H1 (cell line): Measurements from ENCODE around the gene GPM6B. TPM values are rescaled to one million over a fixed set of nuclear protein-coding genes. Genes with fewer than 3 reads are reported as not detected.

ENCODE experiments used
- CTCF ChIA-PET: fragments of 300-600 bp; sonication (Branson Sonifier 250); formaldehyde crosslinking; loops from one replicate; lab custom pipeline; 2021; ENCODE audit not compliant: partially characterized antibody; lab: Charles Lee
- POLR2A ChIA-PET: fragments of 300-600 bp; sonication (Branson Sonifier 250); formaldehyde crosslinking; loops from one replicate; lab custom pipeline; 2021; ENCODE audit warnings: inconsistent platforms; ENCODE audit not compliant: partially characterized antibody; lab: Charles Lee
- DNase-seq, 2 experiments: peaks; one replicate each; pipeline versions ENCODE4 v3.0.0 to v3.0.0-alpha.2; 2010 to 2022; ENCODE audit warnings: low spot score in 2 of 2, low read depth in 1 of 2, mixed read lengths in 1 of 2
- FAIRE-seq: peaks from 2 replicates; lab custom pipeline; 2011; peaks lifted over from hg19 to GRCh38; lab: Jason Lieb, UNC
- H2AFZ ChIP-seq: 2 replicates; pipeline ENCODE4 v1.8.1; 2012; ENCODE audit warnings: low read length, inconsistent platforms
- H2AK5ac ChIP-seq: 2 replicates; pipeline ENCODE4 v1.6.1; 2013; ENCODE audit warnings: low read depth, low read length
- H2BK120ac ChIP-seq: replicated peaks from 2 replicates; pipeline ENCODE3; 2013; ENCODE audit warnings: low read depth, low read length, inconsistent platforms
- H2BK12ac ChIP-seq: 2 replicates; pipeline ENCODE4 v1.6.1; 2013; ENCODE audit warnings: low read depth, low read length
- H2BK15ac ChIP-seq: 2 replicates; pipeline ENCODE4 v1.6.1; 2013; ENCODE audit warnings: low read length
- H2BK20ac ChIP-seq: 2 replicates; pipeline ENCODE4 v1.6.1; 2013; ENCODE audit warnings: low read length
- H2BK5ac ChIP-seq: 2 replicates; pipeline ENCODE4 v1.6.1; 2013; ENCODE audit warnings: low read depth, low read length
- H3K14ac ChIP-seq: 2 replicates; pipeline ENCODE4 v1.6.1; 2013; ENCODE audit warnings: inconsistent platforms; ENCODE audit not compliant: insufficient read length
- H3K18ac ChIP-seq: 2 replicates; pipeline ENCODE4 v1.6.1; 2013; ENCODE audit warnings: low read length; ENCODE audit errors: extremely low read depth
- H3K23ac ChIP-seq: 2 replicates; pipeline ENCODE4 v1.6.1; 2013; ENCODE audit warnings: inconsistent platforms; ENCODE audit not compliant: insufficient read length
- H3K23me2 ChIP-seq: 2 replicates; pipeline ENCODE4 v1.6.1; 2013; ENCODE audit warnings: low read depth, low read length
- H3K27ac ChIP-seq: 2 replicates; pipeline ENCODE4 v1.6.1; 2011; ENCODE audit warnings: low read depth, low read length, inconsistent platforms
- H3K27me3 ChIP-seq, 4 experiments: replicated peaks in 1 of 4; 1 replicate in 1 of 4; 2 replicates in 3 of 4; pipeline versions ENCODE4 v1.6.1 to v1.8.1; 2011 to 2013; ENCODE audit warnings: low read length in 3 of 4, mild to moderate bottlenecking in 3 of 4, inconsistent platforms in 2 of 4, mixed read lengths in 2 of 4, moderate library complexity in 1 of 4; ENCODE audit not compliant: control insufficient read depth in 3 of 4, insufficient read depth in 3 of 4; ENCODE audit errors: extremely low read depth in 1 of 4
- H3K36me3 ChIP-seq, 4 experiments: 2 replicates each; pipeline versions ENCODE4 v1.6.1 to v1.8.1; 2011 to 2013; ENCODE audit warnings: mild to moderate bottlenecking in 4 of 4, low read length in 3 of 4, moderate library complexity in 2 of 4, control low read depth in 1 of 4, inconsistent platforms in 1 of 4; ENCODE audit not compliant: insufficient read depth in 4 of 4, control insufficient read depth in 2 of 4
- H3K4ac ChIP-seq: replicated peaks from 2 replicates; pipeline ENCODE3; 2013; ENCODE audit warnings: low read length, low read depth, mixed read lengths, inconsistent platforms; ENCODE audit not compliant: insufficient read length
- H3K4me1 ChIP-seq, 4 experiments: replicated peaks in 1 of 4; 1 replicate in 1 of 4; 2 replicates in 3 of 4; pipeline versions ENCODE4 v1.6.1 to v1.8.1; 2011 to 2013; ENCODE audit warnings: low read length in 3 of 4, inconsistent platforms in 2 of 4, mixed read lengths in 1 of 4; ENCODE audit not compliant: insufficient read depth in 4 of 4, control insufficient read depth in 3 of 4
- H3K4me2 ChIP-seq, 2 experiments: 2 replicates each; pipeline versions ENCODE4 v1.6.1 to v1.8.1; 2011 to 2013; ENCODE audit warnings: low read depth in 2 of 2, low read length in 2 of 2, control low read depth in 1 of 2, inconsistent platforms in 1 of 2, mild to moderate bottlenecking in 1 of 2; ENCODE audit not compliant: insufficient read depth in 1 of 2
- H3K4me3 ChIP-seq, 4 experiments: fragments of 200-600, 300-600 bp in 1 of 4; sonication (generic), shearing (Covaris generic), sonication (Bioruptor Twin) in 1 of 4; 2 replicates each; pipeline versions ENCODE4 v1.5.1 to v1.8.1; 2011 to 2016; ENCODE audit warnings: low read length in 4 of 4, low read depth in 3 of 4, control low read depth in 2 of 4, inconsistent platforms in 2 of 4, mild to moderate bottlenecking in 2 of 4, mixed read lengths in 1 of 4, moderate library complexity in 1 of 4; ENCODE audit not compliant: insufficient read depth in 2 of 4; ENCODE audit errors: extremely low read depth in 1 of 4
- H3K56ac ChIP-seq: replicated peaks from 2 replicates; pipeline ENCODE3; 2013; ENCODE audit warnings: low read depth, mild to moderate bottlenecking, mixed read lengths, low read length, inconsistent platforms; ENCODE audit not compliant: insufficient read length
- H3K79me1 ChIP-seq: 2 replicates; pipeline ENCODE4 v1.6.1; 2013; ENCODE audit warnings: low read depth, low read length, control low read depth
- H3K79me2 ChIP-seq, 2 experiments: 2 replicates each; pipeline versions ENCODE4 v1.6.1 to v1.8.1; 2012 to 2013; ENCODE audit warnings: low read length in 2 of 2, mild to moderate bottlenecking in 2 of 2, inconsistent platforms in 1 of 2; ENCODE audit not compliant: insufficient read depth in 2 of 2, control insufficient read depth in 1 of 2
- H3K9ac ChIP-seq, 4 experiments: replicated peaks in 1 of 4; 1 replicate in 1 of 4; 2 replicates in 3 of 4; pipeline versions ENCODE4 v1.6.1 to v1.8.1; 2011 to 2013; ENCODE audit warnings: low read depth in 3 of 4, low read length in 3 of 4, control low read depth in 2 of 4, mild to moderate bottlenecking in 2 of 4, moderate library complexity in 2 of 4, inconsistent platforms in 1 of 4; ENCODE audit errors: extremely low read depth in 1 of 4
- H3K9me3 ChIP-seq, 2 experiments: 2 replicates each; pipeline versions ENCODE4 v1.6.1 to v1.8.1; 2012 to 2013; ENCODE audit warnings: mild to moderate bottlenecking in 2 of 2, moderate library complexity in 2 of 2, control low read depth in 1 of 2, inconsistent platforms in 1 of 2, low read depth in 1 of 2, low read length in 1 of 2, mixed read lengths in 1 of 2; ENCODE audit not compliant: insufficient read depth in 2 of 2
- H4K20me1 ChIP-seq, 2 experiments: replicated peaks in 1 of 2; 2 replicates each; pipeline versions ENCODE3 to v1.8.1; 2011 to 2013; ENCODE audit warnings: inconsistent platforms in 2 of 2, low read length in 2 of 2, mild to moderate bottlenecking in 1 of 2; ENCODE audit not compliant: insufficient read depth in 2 of 2, control insufficient read depth in 1 of 2
- H4K5ac ChIP-seq: 2 replicates; pipeline ENCODE4 v1.6.1; 2013; ENCODE audit warnings: low read length, low read depth, mixed read lengths, inconsistent platforms; ENCODE audit not compliant: insufficient read length
- H4K8ac ChIP-seq: 2 replicates; pipeline ENCODE4 v1.8.0; 2013; ENCODE audit warnings: mild to moderate bottlenecking, moderate library complexity, low read length, inconsistent platforms; ENCODE audit not compliant: insufficient read depth; ENCODE audit errors: extremely low read depth
- H4K91ac ChIP-seq: replicated peaks from 2 replicates; pipeline ENCODE3; 2013; ENCODE audit warnings: low read length, mixed read lengths, inconsistent platforms; ENCODE audit not compliant: insufficient read length
- ASH2L ChIP-seq: fragments of 200-600, 300-600 bp; sonication (generic); IDR thresholded peaks from one replicate; pipeline ENCODE4 v1.7.1; 2017; ENCODE audit warnings: low read length
- BACH1 ChIP-seq: IDR thresholded peaks from 2 replicates; pipeline ENCODE4 v1.6.1; 2012; ENCODE audit warnings: low read length, improper control_type of control experiment
- BRCA1 ChIP-seq: IDR thresholded peaks from 2 replicates; pipeline ENCODE4 v1.6.1; 2012; ENCODE audit warnings: low read depth, low read length, improper control_type of control experiment
- HDAC6 ChIP-seq: IDR thresholded peaks from one replicate; pipeline ENCODE4 v1.7.1; 2012; ENCODE audit warnings: low read depth, mild to moderate bottlenecking, inconsistent platforms, low read length, moderate library complexity
- RAD21 ChIP-seq, 2 experiments: IDR thresholded peaks in 1 of 2; conservative IDR thresholded peaks in 1 of 2; 2 replicates each; pipeline ENCODE4 v1.6.1; 2011; ENCODE audit warnings: low read depth in 2 of 2, low read length in 2 of 2, improper control_type of control experiment in 1 of 2, inconsistent platforms in 1 of 2, mild to moderate bottlenecking in 1 of 2, moderate library complexity in 1 of 2
- YY1 ChIP-seq: IDR thresholded peaks from 2 replicates; pipeline ENCODE4 v1.6.1; 2011; ENCODE audit warnings: low read depth, mild to moderate bottlenecking, low read length
- WGBS, 2 experiments: shearing (Covaris generic) in 1 of 2; methylation state at CpG; one replicate each; pipeline versions ENCODE4 v1.1.6 to v1.1.7; 2013 to 2015; ENCODE audit warnings: low lambda C conversion rate in 2 of 2, mixed read lengths in 2 of 2, inconsistent platforms in 1 of 2, low coverage in 1 of 2, missing lambda C conversion rate in 1 of 2; ENCODE audit not compliant: insufficient replicate concordance in 2 of 2, insufficient coverage in 1 of 2, insufficient read length in 1 of 2; ENCODE audit errors: extremely low coverage in 1 of 2, missing lambda C conversion rate in 1 of 2; 5-methylcytosine and 5-hydroxymethylcytosine counted together
- polyA plus RNA-seq, 7 experiments: library from polyadenylated mRNA; depleted of rRNA in 3 of 7; stranded (reverse) in 5 of 7; unstranded in 2 of 7; fragments of >200 nt in 5 of 7; fragments of 200-250 nt in 2 of 7; gene quantifications; 1 replicate in 5 of 7; 2 replicates in 1 of 7; 4 replicates in 1 of 7; pipeline versions ENCODE4 v1.2.1 to v1.2.3, GENCODE V29; 2011 to 2013; ENCODE audit warnings: missing spikeins in 2 of 7, mixed read lengths in 2 of 7
- total RNA-seq: library from RNA; stranded (reverse); fragmentation: NEBNext Ultra II Directional; extraction: Animal tissue kit (Norgen Biotek cat#: 25700); gene quantifications from 2 replicates; pipeline ENCODE4 v1.2.1, GENCODE V29; 2021
- TF ChIP-seq, protein P1 (sequence below): IDR thresholded peaks from 2 replicates; pipeline ENCODE4 v1.6.1; 2012; ENCODE audit warnings: low read length, inconsistent platforms

Gene GPM6B
- total and polyA plus RNA-seq, 2 of the 8 experiments (the other 6 are each of a cell fraction or from before 2014, with no cell fraction given), result 132 to 175 TPM

DNA sequence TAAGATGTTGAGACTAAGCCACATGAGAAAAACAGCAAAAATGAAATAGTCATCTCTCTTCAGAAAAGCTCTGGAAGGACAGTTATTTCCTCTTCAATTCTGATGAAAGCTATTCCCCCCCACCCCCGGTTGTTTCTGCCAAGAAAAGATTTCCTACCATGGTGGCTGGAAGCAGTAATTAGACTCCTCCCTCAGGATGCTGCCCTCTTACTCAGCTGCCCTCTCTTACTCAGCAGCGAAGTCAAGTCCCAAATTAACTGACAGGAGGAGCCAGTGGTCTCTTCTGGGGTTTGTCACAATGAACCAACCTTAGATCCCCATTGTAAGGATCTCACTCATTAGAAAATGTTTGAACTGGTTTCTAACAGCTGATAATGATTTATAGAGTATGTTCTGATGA, 38.0 kb downstream of the GPM6B start:
- H3K18ac ChIP-seq, result no peak overlapping the region
- H4K5ac ChIP-seq, result no peak overlapping the region
- H4K91ac ChIP-seq, result no peak overlapping the region
- no peaks in the 10 kb centered on the region for H4K20me1 ChIP-seq
- ChIA-PET CTCF (interaction anchor here (0.8 to 1.4 kb wide), 3 partner anchors 61 to 253 kb away, joined by 3 to 4 read pairs (median 4); no protein-coding TSS in a partner anchor), POLR2A (interaction anchor here (0.8 to 1.3 kb wide), 3 partner anchors 8 to 251 kb away, joined by 3 to 5 read pairs (median 3); partner anchors contain the start of gene GEMIN8)
- H2BK5ac ChIP-seq, result no peak overlapping the region
- no peak overlapping the region for H3K4me2 ChIP-seq
- DNase-seq, result no peak
- no peak overlapping the region for H3K4ac ChIP-seq
- peak; percentile 73 for FAIRE-seq
- no peak overlapping the region for H2AK5ac ChIP-seq
- H3K9ac ChIP-seq, result no peak overlapping the region
- H4K8ac ChIP-seq, result no peak overlapping the region
- H3K36me3 ChIP-seq, result peaks cover 3 to 50% (median 28%) of the 10 kb centered on the region in 4 experiments; a peak in 7 of 8 replicates
- no peak overlapping the region for H2BK20ac ChIP-seq
- no peak overlapping the region for H2BK12ac ChIP-seq
- H3K79me1 ChIP-seq, result no peaks in the 10 kb centered on the region
- H2BK15ac ChIP-seq, result no peak overlapping the region
- no peak overlapping the region for H3K4me3 ChIP-seq
- no peak overlapping the region for H3K27ac ChIP-seq
- no peak overlapping the region for H2BK120ac ChIP-seq
- H3K23me2 ChIP-seq, result no peaks in the 10 kb centered on the region
- no peaks in the 10 kb centered on the region; a peak in 1 of 7 replicates for H3K4me1 ChIP-seq
- H3K9me3 ChIP-seq, result no peaks in the 10 kb centered on the region
- H3K27me3 ChIP-seq, result no peaks in the 10 kb centered on the region
- no peaks in the 10 kb centered on the region for H3K79me2 ChIP-seq
- no peak overlapping the region for H3K14ac ChIP-seq
- 68% methylated on average over 2 of the region's 2 CpGs; no CpG with 5 or more reads in 1 of the 2 experiments for WGBS, 2 experiments
- H3K23ac ChIP-seq, result no peak overlapping the region
- no peak overlapping the region for H2AFZ ChIP-seq
- no peak overlapping the region for H3K56ac ChIP-seq
- TF ChIP-seq HDAC6 (no peak), ASH2L (no peak), RAD21 (IDR thresholded peaks at IDR 0.05 in 1 of 2, conservative IDR thresholded peaks at IDR 0.05 in 1 of 2; ENCODE audit: low read depth in 2 of 2, low read length in 2 of 2) (peak; percentile 54 to 64), BRCA1 (no peak), YY1 (no peak), BACH1 (no peak)
- TF ChIP-seq, protein P1, sequence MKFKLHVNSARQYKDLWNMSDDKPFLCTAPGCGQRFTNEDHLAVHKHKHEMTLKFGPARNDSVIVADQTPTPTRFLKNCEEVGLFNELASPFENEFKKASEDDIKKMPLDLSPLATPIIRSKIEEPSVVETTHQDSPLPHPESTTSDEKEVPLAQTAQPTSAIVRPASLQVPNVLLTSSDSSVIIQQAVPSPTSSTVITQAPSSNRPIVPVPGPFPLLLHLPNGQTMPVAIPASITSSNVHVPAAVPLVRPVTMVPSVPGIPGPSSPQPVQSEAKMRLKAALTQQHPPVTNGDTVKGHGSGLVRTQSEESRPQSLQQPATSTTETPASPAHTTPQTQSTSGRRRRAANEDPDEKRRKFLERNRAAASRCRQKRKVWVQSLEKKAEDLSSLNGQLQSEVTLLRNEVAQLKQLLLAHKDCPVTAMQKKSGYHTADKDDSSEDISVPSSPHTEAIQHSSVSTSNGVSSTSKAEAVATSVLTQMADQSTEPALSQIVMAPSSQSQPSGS, result no peak
